Panc1 (cell line): ENCODE results near the gene CDX1. TPM values are rescaled to one million over a fixed set of nuclear protein-coding genes. Genes with fewer than 3 reads are reported as not detected.

ENCODE experiments used
- ATAC-seq: fragments of 200-7000 bp; cut with Tn5 transposase; 2 replicates; pipeline ENCODE4 v1.9.1; 2020; ENCODE audit warnings: mild to moderate bottlenecking, moderate library complexity
- BruUV-seq: library from RNA; stranded (reverse); fragments of 400-500 nt; replicated peaks from 2 replicates; lab custom pipeline; 2021; lab: Mats Ljungman, UMichigan
- CTCF ChIA-PET: fragments of 300-600 bp; sonication (Branson Sonifier 250); formaldehyde crosslinking; loops from one replicate; lab custom pipeline; 2022; ENCODE audit warnings: antibody characterized with exemption; lab: Charles Lee
- POLR2A ChIA-PET: fragments of 300-600 bp; sonication (Branson Sonifier 250); formaldehyde crosslinking; loops from one replicate; lab custom pipeline; 2022; ENCODE audit warnings: antibody characterized with exemption; lab: Charles Lee
- DNase-seq: peaks from one replicate; pipeline ENCODE4 v3.0.0-alpha.2; 2010; ENCODE audit warnings: low read depth, low spot score
- H3K27ac ChIP-seq: 2 replicates; pipeline ENCODE4 v1.5.1; 2011; ENCODE audit warnings: mild to moderate bottlenecking, low read length, inconsistent platforms
- H3K27me3 ChIP-seq: fragments of 200-500 bp; sonication (Bioruptor generic); 2 replicates; pipeline ENCODE4 v1.6.0; 2014; ENCODE audit warnings: low read length, inconsistent platforms; ENCODE audit not compliant: control insufficient read depth, insufficient read depth
- H3K36me3 ChIP-seq: fragments of 200-500 bp; sonication (Bioruptor generic); 2 replicates; pipeline ENCODE4 v1.5.1; 2014; ENCODE audit warnings: inconsistent platforms, mild to moderate bottlenecking, low read length, moderate library complexity; ENCODE audit not compliant: control insufficient read depth, insufficient read depth
- H3K4me1 ChIP-seq: 2 replicates; pipeline ENCODE4 v1.5.1; 2011; ENCODE audit warnings: inconsistent platforms, mild to moderate bottlenecking, low read length, moderate library complexity; ENCODE audit not compliant: control insufficient read depth, insufficient read depth
- H3K4me3 ChIP-seq, 2 experiments: 2 replicates each; pipeline ENCODE4 v1.5.1; 2011 to 2012; ENCODE audit warnings: low read depth in 2 of 2, low read length in 2 of 2, mild to moderate bottlenecking in 2 of 2, inconsistent platforms in 1 of 2, moderate library complexity in 1 of 2
- H3K9me3 ChIP-seq: fragments of 200-500 bp; sonication (Bioruptor generic); 2 replicates; pipeline ENCODE4 v1.5.1; 2014; ENCODE audit warnings: low read depth, mild to moderate bottlenecking, inconsistent platforms, low read length, moderate library complexity; ENCODE audit not compliant: control insufficient read depth, insufficient read depth
- CTCF ChIP-seq: fragments of 450-650 bp; IDR thresholded peaks from 2 replicates; pipeline ENCODE4 v1.5.1; 2017; ENCODE audit warnings: mild to moderate bottlenecking
- POLR2AphosphoS5 ChIP-seq: IDR thresholded peaks from 2 replicates; pipeline ENCODE4 v1.6.1; 2012; ENCODE audit warnings: mild to moderate bottlenecking, low read depth, low read length, moderate library complexity
- REST ChIP-seq, 2 experiments: IDR thresholded peaks; 2 replicates each; pipeline ENCODE4 v1.6.1; 2011 to 2012; ENCODE audit warnings: low read depth in 2 of 2, control low read depth in 1 of 2, low read length in 1 of 2, mild to moderate bottlenecking in 1 of 2, moderate library complexity in 1 of 2; ENCODE audit not compliant: insufficient read depth in 1 of 2
- SIN3A ChIP-seq: IDR thresholded peaks from 2 replicates; pipeline ENCODE4 v1.6.1; 2012; ENCODE audit warnings: low read depth, mild to moderate bottlenecking, low read length, moderate library complexity, borderline replicate concordance; ENCODE audit not compliant: insufficient read depth
- TCF7L2 ChIP-seq: IDR thresholded peaks from 2 replicates; pipeline ENCODE4 v1.6.1; 2011; ENCODE audit warnings: mild to moderate bottlenecking, low read depth, low read length, inconsistent platforms
- in situ Hi-C: cut with HindIII; loops from 2 replicates; pipeline ENCODE4 v1.10.0; 2016; ENCODE audit warnings: low sequenced_read_pairs, low pct_unique_long_range_greater_than_20kb
- intact Hi-C: fragments of 100-400 bp; cut with micrococcal nuclease; formaldehyde crosslinking; loops from one replicate; pipeline ENCODE4 v1.10.0; 2022; ENCODE audit not compliant: unreplicated experiment
- total RNA-seq: library from RNA; stranded (reverse); gene quantifications from one replicate; pipeline ENCODE4 v1.2.1, GENCODE V29; 2021; ENCODE audit not compliant: unreplicated experiment

CDX1 gene
- total RNA-seq, 1 experiment from 2014 or later, result not detected

GRCh38 chr5:150208187-150209098, 41.9 kb downstream of the CDX1 start:
- no peak for DNase-seq
- ChIA-PET CTCF (no interaction called here), POLR2A (no interaction called here)
- ATAC-seq, result no peak
- TF ChIP-seq TCF7L2 (no peak), CTCF (no peak), POLR2AphosphoS5 (no peak), SIN3A (no peak), REST (IDR thresholded peaks at IDR 0.05; ENCODE audit: insufficient read depth in 1 of 2, low read depth in 2 of 2, low read length in 1 of 2) (no peak)
- no peak overlapping the region for H3K4me3 ChIP-seq
- in situ Hi-C loops (no loop called here), intact Hi-C loops (no loop called here)
- H3K27ac ChIP-seq, result no peak overlapping the region
- no peaks in the 10 kb centered on the region for H3K9me3 ChIP-seq
- H3K4me1 ChIP-seq, result no peaks in the 10 kb centered on the region; the same call in 1 of the 2 replicates
- H3K36me3 ChIP-seq, result no peaks in the 10 kb centered on the region
- no peaks in the 10 kb centered on the region for H3K27me3 ChIP-seq
- BruUV-seq, result no TSS peak

- H3K36me3 ChIP-seq, result no peaks in the 10 kb centered on the region
- ChIA-PET CTCF (no interaction called here), POLR2A (no interaction called here)
- no peaks in the 10 kb centered on the region for H3K27me3 ChIP-seq
- no peak overlapping the region for H3K4me3 ChIP-seq
- intact Hi-C loops (no loop called here), in situ Hi-C loops (no loop called here)
- TF ChIP-seq CTCF, result no peak
- no peak for TF ChIP-seq TCF7L2
- no peak for TF ChIP-seq POLR2AphosphoS5
- no peak for TF ChIP-seq REST (IDR thresholded peaks at IDR 0.05; ENCODE audit: insufficient read depth in 1 of 2, low read depth in 2 of 2, low read length in 1 of 2)
- no peak for TF ChIP-seq SIN3A
- H3K4me1 ChIP-seq, result no peaks in the 10 kb centered on the region; the same call in 1 of the 2 replicates
- DNase-seq, result no peak
- H3K9me3 ChIP-seq, result no peaks in the 10 kb centered on the region
- no peak for ATAC-seq
- no TSS peak for BruUV-seq
- no peak overlapping the region for H3K27ac ChIP-seq
Observed at GRCh38 chr5:150209099-150209635, 42.6 kb downstream of the CDX1 start.
